Middle frontal gyrus (tissue), 1 donor: ENCODE results near the gene MAN1C1.
A peak's percentile ranks its signal among the peaks of the same experiment; 100 is the strongest.

ENCODE experiments used
- DNase-seq: peaks from one replicate; pipeline ENCODE4 v3.0.0-alpha.2; 2015; ENCODE audit warnings: low spot score; ENCODE audit errors: extremely low spot score

The MAN1C1 gene

GRCh38 chr1:25780318-25781129 lies 163.9 kb downstream of the MAN1C1 start:
- no peak for DNase-seq

GRCh38 chr1:25781130-25781433 lies 164.5 kb downstream of the MAN1C1 start:
- DNase-seq, result no peak

GRCh38 chr1:25782608-25783201 lies 166.1 kb downstream of the MAN1C1 start:
- DNase-seq, result no peak

- no peak for DNase-seq
Measured at GRCh38 chr1:25784575-25785051, 168.0 kb downstream of the MAN1C1 start.

GRCh38 chr1:25785333-25786067 lies 168.9 kb downstream of the MAN1C1 start:
- DNase-seq, result no peak

- peak; percentile 36 for DNase-seq
Measured at GRCh38 chr1:25786887-25787759, 170.5 kb downstream of the MAN1C1 start.

GRCh38 chr1:25787760-25788166 lies 171.2 kb downstream of the MAN1C1 start:
- DNase-seq, result no peak

- no peak for DNase-seq
Measured at GRCh38 chr1:25790472-25790871, 173.9 kb downstream of the MAN1C1 start.

GRCh38 chr1:25792115-25792514 lies 175.5 kb downstream of the MAN1C1 start:
- no peak for DNase-seq

- DNase-seq, result no peak
Measured at GRCh38 chr1:25793585-25794170, 177.1 kb downstream of the MAN1C1 start.

- DNase-seq, result no peak
Measured at GRCh38 chr1:25794325-25794724, 177.7 kb downstream of the MAN1C1 start.

GRCh38 chr1:25795211-25795610 lies 178.6 kb downstream of the MAN1C1 start:
- DNase-seq, result no peak

GRCh38 chr1:25795946-25796810 lies 179.6 kb downstream of the MAN1C1 start:
- no peak for DNase-seq

GRCh38 chr1:25796811-25797458 lies 180.3 kb downstream of the MAN1C1 start:
- peak; percentile 49 for DNase-seq

- DNase-seq, result no peak
Measured at GRCh38 chr1:25797939-25798338, 181.3 kb downstream of the MAN1C1 start.

GRCh38 chr1:25798666-25799351 lies 182.2 kb downstream of the MAN1C1 start:
- no peak for DNase-seq

GRCh38 chr1:25799352-25799934 lies 182.9 kb downstream of the MAN1C1 start:
- no peak for DNase-seq

GRCh38 chr1:25799935-25800702 lies 183.5 kb downstream of the MAN1C1 start, which contains the start of gene SELENON:
Gene SELENON (plus strand): TSS chr1:25800193. CDS start chr1:25800231, 38 bp downstream.
- no peak for DNase-seq
